ENCODE results near the gene SNX15. TPM values are rescaled to one million over a fixed set of nuclear protein-coding genes. Genes with fewer than 3 reads are reported as not detected.

SNX15 gene
- total RNA-seq, 1 donor = 17.4 TPM

DNA sequence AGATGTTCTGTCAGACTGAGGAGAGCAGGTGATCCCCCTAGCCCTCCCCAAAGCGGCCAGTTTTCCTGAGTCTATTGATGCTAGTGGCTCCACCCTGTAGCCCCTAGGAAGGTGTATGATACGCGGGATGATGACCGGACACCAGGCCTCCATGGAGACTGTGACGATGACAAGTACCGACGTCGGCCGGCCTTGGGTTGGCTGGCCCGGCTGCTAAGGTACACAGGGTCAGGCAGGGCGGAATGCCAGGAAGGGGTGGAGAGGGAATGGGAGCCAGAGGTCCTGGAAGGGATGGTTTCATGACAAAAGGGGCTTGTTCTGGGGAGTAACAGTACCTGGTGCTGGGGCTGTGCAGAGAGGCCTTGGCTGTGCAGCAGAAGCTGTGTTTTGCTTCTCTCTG, 60.0 kb downstream of the SNX15 start:
- no peak overlapping the region for H3K4me3 ChIP-seq (ENCODE audit: low read depth, low read length)
- TF ChIP-seq, protein P1, sequence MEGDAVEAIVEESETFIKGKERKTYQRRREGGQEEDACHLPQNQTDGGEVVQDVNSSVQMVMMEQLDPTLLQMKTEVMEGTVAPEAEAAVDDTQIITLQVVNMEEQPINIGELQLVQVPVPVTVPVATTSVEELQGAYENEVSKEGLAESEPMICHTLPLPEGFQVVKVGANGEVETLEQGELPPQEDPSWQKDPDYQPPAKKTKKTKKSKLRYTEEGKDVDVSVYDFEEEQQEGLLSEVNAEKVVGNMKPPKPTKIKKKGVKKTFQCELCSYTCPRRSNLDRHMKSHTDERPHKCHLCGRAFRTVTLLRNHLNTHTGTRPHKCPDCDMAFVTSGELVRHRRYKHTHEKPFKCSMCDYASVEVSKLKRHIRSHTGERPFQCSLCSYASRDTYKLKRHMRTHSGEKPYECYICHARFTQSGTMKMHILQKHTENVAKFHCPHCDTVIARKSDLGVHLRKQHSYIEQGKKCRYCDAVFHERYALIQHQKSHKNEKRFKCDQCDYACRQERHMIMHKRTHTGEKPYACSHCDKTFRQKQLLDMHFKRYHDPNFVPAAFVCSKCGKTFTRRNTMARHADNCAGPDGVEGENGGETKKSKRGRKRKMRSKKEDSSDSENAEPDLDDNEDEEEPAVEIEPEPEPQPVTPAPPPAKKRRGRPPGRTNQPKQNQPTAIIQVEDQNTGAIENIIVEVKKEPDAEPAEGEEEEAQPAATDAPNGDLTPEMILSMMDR (IDR thresholded peaks at IDR 0.05; ENCODE audit: insufficient read depth, low read length) = no peak
- DNase-seq (ENCODE audit: low read depth) = no peak

DNA sequence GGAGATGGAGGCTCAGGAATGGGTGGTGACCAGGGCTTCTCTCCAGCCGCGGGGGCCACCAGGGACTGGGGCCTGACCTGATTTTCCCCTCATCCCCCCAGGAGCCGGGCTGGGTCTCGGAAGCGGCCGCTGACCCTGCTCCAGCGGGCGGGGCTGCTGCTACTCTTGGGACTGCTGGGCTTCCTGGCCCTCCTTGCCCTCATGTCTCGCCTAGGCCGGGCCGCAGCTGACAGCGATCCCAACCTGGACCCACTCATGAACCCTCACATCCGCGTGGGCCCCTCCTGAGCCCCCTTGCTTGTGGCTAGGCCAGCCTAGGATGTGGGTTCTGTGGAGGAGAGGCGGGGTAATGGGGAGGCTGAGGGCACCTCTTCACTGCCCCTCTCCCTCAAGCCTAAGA, 60.6 kb downstream of the SNX15 start:
- no peak for DNase-seq (ENCODE audit: low read depth)
- TF ChIP-seq, protein P1 (IDR thresholded peaks at IDR 0.05; ENCODE audit: insufficient read depth, low read length) = no peak
- no peak overlapping the region for H3K4me3 ChIP-seq (ENCODE audit: low read depth, low read length)

DNA sequence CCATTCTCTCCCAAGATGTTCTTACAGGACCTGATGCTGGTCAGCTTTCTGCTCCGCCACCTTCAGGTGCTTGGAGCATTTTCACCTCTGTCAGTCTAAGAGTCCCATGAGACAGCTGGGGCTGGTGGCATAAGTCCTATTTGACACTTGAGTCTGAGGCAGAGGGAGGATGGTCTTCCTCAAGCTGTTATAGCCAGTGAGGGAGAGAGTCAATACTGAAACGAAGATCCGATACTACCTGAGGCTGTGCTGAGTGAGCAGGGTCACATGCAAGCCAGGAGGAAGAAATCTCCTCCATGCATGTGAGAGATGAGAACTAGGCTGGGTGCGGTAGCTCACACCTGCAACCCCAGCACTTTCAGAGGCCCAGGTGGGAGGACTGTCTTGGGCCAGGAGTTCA, 62.4 kb downstream of the SNX15 start:
- no peak overlapping the region for H3K4me3 ChIP-seq (ENCODE audit: low read depth, low read length)
- DNase-seq (ENCODE audit: low read depth) = no peak

More for the DNA sequence above, 62.4 kb downstream of the SNX15 start:
- TF ChIP-seq, protein P1 (IDR thresholded peaks at IDR 0.05; ENCODE audit: insufficient read depth, low read length) = no peak

Small RNAs within 50 kb of the gene (small RNA-seq; reads per million reads assigned to genes)
- gene MIR6879 (not detected), gene SNX15 (0.45 reads per million)

Other genes starting within 250 kb of the SNX15 start
- gene SF1, start 248.9 kb upstream of the SNX15 start, total RNA-seq (ENCODE audit: low replicate concordance) = 150 and 183 TPM in 2 replicates
- 9.6 and 11.4 TPM in 2 replicates for gene MAP4K2, start 224.2 kb upstream of the SNX15 start, total RNA-seq (ENCODE audit: low replicate concordance)
- 6.2 and 15.9 TPM in 2 replicates for gene MEN1, start 216.9 kb upstream of the SNX15 start, total RNA-seq (ENCODE audit: low replicate concordance)
- gene CDC42BPG, start 182.8 kb upstream of the SNX15 start, total RNA-seq (ENCODE audit: low replicate concordance) = 0.08 and 0.09 TPM in 2 replicates
- gene EHD1, start 148.8 kb upstream of the SNX15 start, total RNA-seq (ENCODE audit: low replicate concordance) = 68.1 and 113 TPM in 2 replicates
- gene ATG2A, start 110.2 kb upstream of the SNX15 start, total RNA-seq (ENCODE audit: low replicate concordance) = 18.2 and 18.8 TPM in 2 replicates
- gene PPP2R5B, start 102.8 kb upstream of the SNX15 start, total RNA-seq (ENCODE audit: low replicate concordance) = 7.9 and 9.3 TPM in 2 replicates
- not detected in 2 replicates for gene GPHA2, start 91.5 kb upstream of the SNX15 start, total RNA-seq (ENCODE audit: low replicate concordance)
- gene MAJIN, start 55.3 kb upstream of the SNX15 start, total RNA-seq (ENCODE audit: low replicate concordance) = not detected in 2 replicates
- 0.25 and 0.45 TPM in 2 replicates for gene BATF2, start 30.5 kb upstream of the SNX15 start, total RNA-seq (ENCODE audit: low replicate concordance)
- 14.9 and 97.9 TPM in 2 replicates for gene ARL2, start 13.3 kb upstream of the SNX15 start, total RNA-seq (ENCODE audit: low replicate concordance)
- gene SAC3D1, start 13.8 kb downstream of the SNX15 start, total RNA-seq (ENCODE audit: low replicate concordance) = 13.0 and 19.1 TPM in 2 replicates
- gene NAALADL1, start 31.1 kb downstream of the SNX15 start, total RNA-seq (ENCODE audit: low replicate concordance) = 9.7 and 11.5 TPM in 2 replicates
- gene CDCA5, start 56.6 kb downstream of the SNX15 start, total RNA-seq (ENCODE audit: low replicate concordance) = 2.5 and 19.3 TPM in 2 replicates
- 9.6 and 42.5 TPM in 2 replicates for gene ZFPL1, start 56.8 kb downstream of the SNX15 start, total RNA-seq (ENCODE audit: low replicate concordance)
- gene VPS51, start 68.8 kb downstream of the SNX15 start, total RNA-seq (ENCODE audit: low replicate concordance) = 211 and 336 TPM in 2 replicates
- 9.2 and 10.0 TPM in 2 replicates for gene TM7SF2, start 84.4 kb downstream of the SNX15 start, total RNA-seq (ENCODE audit: low replicate concordance)
- gene ZNHIT2, start 90.3 kb downstream of the SNX15 start, total RNA-seq (ENCODE audit: low replicate concordance) = 9.9 and 30.4 TPM in 2 replicates
- 239 and 640 TPM in 2 replicates for gene FAU, start 94.7 kb downstream of the SNX15 start, total RNA-seq (ENCODE audit: low replicate concordance)
- 24.2 and 34.7 TPM in 2 replicates for gene MRPL49, start 94.9 kb downstream of the SNX15 start, total RNA-seq (ENCODE audit: low replicate concordance)
- 10.4 and 24.3 TPM in 2 replicates for gene SYVN1, start 107.1 kb downstream of the SNX15 start, total RNA-seq (ENCODE audit: low replicate concordance)
- gene SPDYC, start 142.8 kb downstream of the SNX15 start, total RNA-seq (ENCODE audit: low replicate concordance) = not detected in 2 replicates
- gene CAPN1, start 154.5 kb downstream of the SNX15 start, total RNA-seq (ENCODE audit: low replicate concordance) = 43.2 and 164 TPM in 2 replicates
- 8.7 and 32.4 TPM in 2 replicates for gene POLA2, start 234.5 kb downstream of the SNX15 start, total RNA-seq (ENCODE audit: low replicate concordance)